Mammary microvascular endothelial cell (primary cell): ENCODE measurements around the gene TEX22. TPM values are rescaled to one million over a fixed set of nuclear protein-coding genes. Genes with fewer than 3 reads are reported as not detected.

Experiments
- total RNA-seq: library from RNA; depleted of rRNA; stranded (reverse); fragments of >200 nt; gene quantifications from 2 replicates; pipeline ENCODE4 v1.2.3, GENCODE V29; 2015

Gene TEX22, protein sequence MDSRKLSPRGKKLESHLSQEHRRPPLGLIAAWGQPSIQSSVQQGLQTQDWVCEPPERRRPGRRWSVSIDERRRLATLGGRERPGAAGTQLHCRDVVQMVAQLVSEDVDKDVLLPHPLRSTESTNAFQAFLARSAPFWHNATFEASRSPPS
- total RNA-seq = not detected in 2 replicates

DNA sequence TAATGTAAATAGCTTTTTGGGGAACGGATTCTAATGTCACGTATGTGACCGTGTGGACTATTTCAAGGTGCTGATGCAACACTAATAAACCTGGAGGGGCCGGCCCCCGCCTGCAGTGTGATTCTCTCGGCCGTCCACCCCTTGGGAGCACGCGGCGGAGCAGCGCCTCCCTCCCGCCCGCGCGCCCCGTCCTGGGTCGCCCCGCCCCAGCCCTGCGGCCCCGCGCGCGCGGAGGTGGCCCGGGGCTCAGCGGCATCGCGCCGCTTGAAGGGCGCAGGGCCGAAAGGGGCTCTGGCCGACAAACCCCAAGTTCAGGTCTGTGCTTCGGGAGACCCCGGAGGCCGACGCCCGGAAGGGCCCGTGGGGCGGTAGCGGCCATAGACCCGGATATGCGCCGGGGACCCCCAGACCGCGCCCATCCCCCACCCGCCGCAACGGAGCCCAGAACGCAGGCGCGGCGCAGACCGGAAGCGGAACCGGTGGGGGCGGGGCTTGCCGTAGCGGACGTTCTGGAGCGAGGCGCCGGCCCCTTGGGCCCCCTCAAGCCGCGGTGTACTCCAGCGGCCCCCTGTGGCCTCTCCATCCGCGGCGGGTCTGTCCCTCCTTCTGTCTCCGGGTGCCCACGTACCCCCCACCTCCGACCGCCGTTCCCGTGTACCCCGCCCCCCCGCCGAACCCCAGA, at the start of gene TEX22:
TEX22 (plus strand) TSS at position 495 of the 682 bp plus-strand sequence. CDS start 803 bp downstream, outside the sequence.

DNA sequence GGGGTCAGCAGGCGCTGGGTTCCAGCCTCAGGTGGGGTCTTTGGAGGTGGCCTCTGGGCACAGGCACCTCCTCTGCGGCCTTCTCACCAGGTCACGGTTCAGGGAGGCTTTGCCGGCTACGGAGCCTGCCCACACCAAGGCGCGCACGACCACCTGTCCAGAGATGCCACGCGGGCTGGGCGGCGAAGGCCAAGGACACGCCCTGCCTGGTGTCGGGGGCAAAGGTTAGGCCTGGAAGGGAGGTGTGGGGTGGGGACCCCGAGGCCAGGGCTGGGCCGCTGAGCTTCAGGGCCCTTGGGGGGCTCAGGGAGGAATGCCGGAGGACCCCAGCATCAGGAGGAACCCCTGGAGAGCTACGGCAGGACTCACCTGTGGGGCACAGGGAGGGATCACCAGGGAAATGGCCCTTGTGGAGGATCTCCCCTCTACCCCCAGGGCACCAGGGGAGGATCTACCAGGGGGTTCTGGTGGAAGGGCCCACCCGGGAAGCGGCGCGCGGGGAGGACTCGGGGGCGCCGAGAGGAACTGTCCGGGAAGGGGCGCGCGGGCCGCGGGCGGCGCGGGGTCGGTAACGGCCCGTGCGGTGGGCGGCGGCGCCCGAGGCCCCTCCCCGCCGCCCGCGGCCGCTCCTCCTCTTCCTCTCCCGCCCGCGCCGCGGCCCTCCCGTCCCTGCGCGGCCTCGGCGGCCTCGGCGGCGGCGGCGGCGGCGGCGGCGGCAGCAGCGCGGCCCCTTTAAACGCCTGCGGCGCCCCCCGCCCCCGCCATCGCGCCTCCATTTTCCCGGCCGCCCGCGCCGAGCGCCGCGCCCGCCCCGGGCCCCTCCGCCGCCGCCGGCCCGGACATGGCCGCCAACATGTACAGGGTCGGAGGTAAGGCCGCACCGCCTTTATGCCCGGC, 21.1 kb downstream of the TEX22 start, which contains the start of gene MTA1:
MTA1 (plus strand) TSS at position 633 of the 897 bp plus-strand sequence; CDS start at position 842, 209 bp downstream.

Other genes starting within 250 kb of the TEX22 start
- 52.0 TPM in 2 replicates for gene JAG2, start 229.8 kb upstream of the TEX22 start, total RNA-seq
- 53.9 and 58.1 TPM in 2 replicates for gene NUDT14, start 217.2 kb upstream of the TEX22 start, total RNA-seq
- 82.2 and 88.0 TPM in 2 replicates for gene BTBD6, start 150.0 kb upstream of the TEX22 start, total RNA-seq
- 28.6 and 37.2 TPM in 2 replicates for gene BRF1, start 97.5 kb upstream of the TEX22 start, total RNA-seq
- gene PACS2, start 83.8 kb upstream of the TEX22 start, total RNA-seq = 53.4 and 61.7 TPM in 2 replicates
- 33.2 and 44.0 TPM in 2 replicates for gene MTA1, start 21.3 kb downstream of the TEX22 start, total RNA-seq
- 408 and 431 TPM in 2 replicates for gene CRIP2, start 76.3 kb downstream of the TEX22 start, total RNA-seq
- gene CRIP1, start 88.3 kb downstream of the TEX22 start, total RNA-seq = 9.3 and 15.8 TPM in 2 replicates
- 24.1 and 31.2 TPM in 2 replicates for gene TEDC1, start 92.7 kb downstream of the TEX22 start, total RNA-seq
- 0.93 and 1.8 TPM in 2 replicates for gene TMEM121, start 128.0 kb downstream of the TEX22 start, total RNA-seq